Liver (tissue), 3 donors: ENCODE measurements around the gene ADAMTS7.
"Not testable (repeated sequence)": the region's sequence is repeated elsewhere in the genome, so short reads cannot be mapped to it uniquely, and the experiment has no call there.

ENCODE experiments used
- CTCF ChIP-seq: fragments of 150-350 bp; IDR thresholded peaks from 2 replicates; pipeline ENCODE4 v1.5.1; 2017; ENCODE audit warnings: improper control_type of control experiment, low read depth, low read length; ENCODE audit not compliant: missing input control
- FOXA1 ChIP-seq: IDR thresholded peaks from 2 replicates; pipeline ENCODE4 v1.6.1; 2016; ENCODE audit warnings: antibody characterized with exemption
- GABPA ChIP-seq, 2 donors: IDR thresholded peaks in 1 of 2; conservative IDR thresholded peaks in 1 of 2; 2 replicates each; pipeline ENCODE4 v1.6.1; 2016; ENCODE audit warnings: antibody characterized with exemption in 2 of 2, mild to moderate bottlenecking in 1 of 2, moderate library complexity in 1 of 2
- ZBTB33 ChIP-seq: IDR thresholded peaks from 2 replicates; pipeline ENCODE4 v1.6.1; 2016; ENCODE audit warnings: antibody characterized with exemption
- donor health status: healthy.
- donor health status: healthy.

GRCh38 chr15:78760091-78760882 lies 51.0 kb downstream of the ADAMTS7 start:
- TF ChIP-seq GABPA (IDR thresholded peaks at IDR 0.05 in 1 of 2, conservative IDR thresholded peaks at IDR 0.05 in 1 of 2); FOXA1; CTCF; ZBTB33: not testable (repeated sequence)
